Hepatocyte (in vitro differentiated cells): ENCODE data around the gene OR52K2.

Experiments
- EZH2 ChIP-seq: fragments of 200-600 bp; sonication (generic); IDR thresholded peaks from 2 replicates; pipeline ENCODE4 v1.6.1; 2016; ENCODE audit warnings: antibody characterized with exemption, mild to moderate bottlenecking, borderline replicate concordance
- EZH2phosphoT487 ChIP-seq: fragments of 200-600 bp; sonication (generic); IDR thresholded peaks from one replicate; pipeline ENCODE4 v1.6.1; 2018; ENCODE audit warnings: antibody characterized with exemption, mild to moderate bottlenecking, low read depth, moderate library complexity; ENCODE audit not compliant: unreplicated experiment, severe bottlenecking
- TF ChIP-seq, protein P1 (sequence below): fragments of 200-600 bp; sonication (generic); IDR thresholded peaks from 2 replicates; pipeline ENCODE4 v1.5.1; 2016; ENCODE audit warnings: antibody characterized with exemption, mild to moderate bottlenecking; ENCODE audit not compliant: poor library complexity

DNA sequence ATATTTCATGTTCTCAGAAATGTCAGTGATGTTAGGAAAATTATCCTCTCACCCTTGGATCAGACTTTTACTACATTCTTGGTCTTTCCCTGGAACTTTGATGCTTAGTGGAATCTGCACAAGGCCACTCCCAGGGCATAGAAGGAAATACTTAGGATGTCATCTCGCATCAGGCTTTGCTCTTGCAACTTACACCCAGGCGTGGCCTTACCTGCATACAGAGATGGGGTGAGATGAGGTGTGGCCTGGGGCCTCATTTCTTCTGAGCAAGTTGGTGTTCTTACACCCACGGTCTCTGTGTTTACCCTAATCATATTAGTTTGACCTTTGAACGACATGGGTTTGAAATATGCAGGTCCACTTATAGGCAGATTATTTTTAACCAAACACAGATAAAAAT is 19.0 kb upstream of the OR52K2 start:
- TF ChIP-seq EZH2 (no peak), EZH2phosphoT487 (no peak)
- TF ChIP-seq, protein P1, sequence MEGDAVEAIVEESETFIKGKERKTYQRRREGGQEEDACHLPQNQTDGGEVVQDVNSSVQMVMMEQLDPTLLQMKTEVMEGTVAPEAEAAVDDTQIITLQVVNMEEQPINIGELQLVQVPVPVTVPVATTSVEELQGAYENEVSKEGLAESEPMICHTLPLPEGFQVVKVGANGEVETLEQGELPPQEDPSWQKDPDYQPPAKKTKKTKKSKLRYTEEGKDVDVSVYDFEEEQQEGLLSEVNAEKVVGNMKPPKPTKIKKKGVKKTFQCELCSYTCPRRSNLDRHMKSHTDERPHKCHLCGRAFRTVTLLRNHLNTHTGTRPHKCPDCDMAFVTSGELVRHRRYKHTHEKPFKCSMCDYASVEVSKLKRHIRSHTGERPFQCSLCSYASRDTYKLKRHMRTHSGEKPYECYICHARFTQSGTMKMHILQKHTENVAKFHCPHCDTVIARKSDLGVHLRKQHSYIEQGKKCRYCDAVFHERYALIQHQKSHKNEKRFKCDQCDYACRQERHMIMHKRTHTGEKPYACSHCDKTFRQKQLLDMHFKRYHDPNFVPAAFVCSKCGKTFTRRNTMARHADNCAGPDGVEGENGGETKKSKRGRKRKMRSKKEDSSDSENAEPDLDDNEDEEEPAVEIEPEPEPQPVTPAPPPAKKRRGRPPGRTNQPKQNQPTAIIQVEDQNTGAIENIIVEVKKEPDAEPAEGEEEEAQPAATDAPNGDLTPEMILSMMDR, result no peak
